ENCODE results near the gene SLC7A6. TPM values are rescaled to one million over a fixed set of nuclear protein-coding genes. Genes with fewer than 3 reads are reported as not detected.
A peak's percentile ranks its signal among the peaks of the same experiment; 100 is the strongest.

The SLC7A6 gene
- total RNA-seq, 2 donors from 2014 or later: 56.2 to 111 TPM

GRCh38 chr16:68230956-68231355 lies 33.4 kb upstream of the SLC7A6 start:
- no peak for DNase-seq (ENCODE audit: low spot score)
- no peaks in the 10 kb centered on the region for H3K27me3 Mint-ChIP-seq
- H3K36me3 Mint-ChIP-seq: no peaks in the 10 kb centered on the region
- no peak overlapping the region for H3K4me3 Mint-ChIP-seq
- peaks cover 23 to 27% of the 10 kb centered on the region in 2 donors for H3K4me1 Mint-ChIP-seq (ENCODE audit: low read depth in 2 of 2)
- H3K9me3 Mint-ChIP-seq: no peaks in the 10 kb centered on the region
- peak overlapping the region in 1 of 2 donors; percentile 8 for H3K27ac Mint-ChIP-seq
- ATAC-seq: no peak

- Mint-ChIP-seq H3K27ac (no peak overlapping the region), H3K27me3 (no peaks in the 10 kb centered on the region), H3K9me3 (no peaks in the 10 kb centered on the region), H3K36me3 (no peaks in the 10 kb centered on the region), H3K4me3 (no peak overlapping the region), H3K4me1 (ENCODE audit: low read depth in 2 of 2) (peaks cover 26 to 31% of the 10 kb centered on the region in 2 donors)
- DNase-seq (ENCODE audit: low spot score) (no peak), ATAC-seq (no peak)
These were observed 32.8 kb upstream of the SLC7A6 start for GRCh38 chr16:68231384-68232136.

GRCh38 chr16:68232335-68232734 lies 32.0 kb upstream of the SLC7A6 start:
- Mint-ChIP-seq H3K27ac (no peak overlapping the region), H3K4me1 (ENCODE audit: low read depth in 2 of 2) (peaks cover 28 to 31% of the 10 kb centered on the region in 2 donors), H3K9me3 (no peaks in the 10 kb centered on the region), H3K36me3 (no peaks in the 10 kb centered on the region), H3K4me3 (no peak overlapping the region), H3K27me3 (no peaks in the 10 kb centered on the region)
- no peak for DNase-seq (ENCODE audit: low spot score)
- ATAC-seq: no peak

DNA sequence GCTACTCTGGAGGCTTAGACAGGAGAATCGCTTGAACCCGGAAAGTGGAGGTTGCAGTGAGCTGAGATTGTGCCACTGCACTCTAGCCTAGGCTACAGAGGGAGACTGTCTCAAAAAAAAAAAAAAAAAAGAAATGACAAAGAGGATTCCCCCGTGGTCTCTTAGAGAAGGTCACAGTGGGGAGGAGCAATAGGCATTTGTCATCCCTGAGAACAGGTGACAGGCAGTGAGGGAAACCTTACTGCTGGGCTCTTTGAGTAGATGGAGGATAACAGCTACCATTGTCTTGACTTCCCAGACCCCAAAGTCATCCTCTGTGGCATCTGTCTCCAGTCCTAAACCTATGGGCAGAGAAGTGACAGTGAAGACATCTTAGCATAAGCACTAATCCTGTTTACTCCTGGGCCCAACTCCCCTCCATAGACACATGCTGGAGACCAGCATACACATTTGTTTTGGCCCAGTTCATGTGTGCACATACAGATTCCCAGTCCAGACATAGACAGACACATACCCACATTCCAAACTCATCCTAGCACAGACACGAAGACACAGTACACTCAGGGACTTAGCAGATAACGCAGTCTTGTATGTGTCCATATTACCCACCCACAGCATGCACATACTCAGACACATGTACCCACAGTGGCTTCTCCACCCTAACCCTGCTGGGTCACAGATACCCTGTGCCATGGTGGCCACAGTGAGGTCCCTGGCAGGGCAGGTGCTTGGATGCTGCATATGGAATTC lies 31.1 kb upstream of the SLC7A6 start:
- H3K27me3 Mint-ChIP-seq: no peaks in the 10 kb centered on the region
- H3K4me3 Mint-ChIP-seq: no peak overlapping the region
- DNase-seq (ENCODE audit: low spot score): no peak
- no peaks in the 10 kb centered on the region for H3K36me3 Mint-ChIP-seq
- H3K4me1 Mint-ChIP-seq (ENCODE audit: low read depth in 2 of 2): peaks cover 26 to 31% of the 10 kb centered on the region in 2 donors
- ATAC-seq: no peak
- H3K9me3 Mint-ChIP-seq: no peaks in the 10 kb centered on the region
- H3K27ac Mint-ChIP-seq: peak overlapping the region in 1 of 2 donors; percentile 2

DNA sequence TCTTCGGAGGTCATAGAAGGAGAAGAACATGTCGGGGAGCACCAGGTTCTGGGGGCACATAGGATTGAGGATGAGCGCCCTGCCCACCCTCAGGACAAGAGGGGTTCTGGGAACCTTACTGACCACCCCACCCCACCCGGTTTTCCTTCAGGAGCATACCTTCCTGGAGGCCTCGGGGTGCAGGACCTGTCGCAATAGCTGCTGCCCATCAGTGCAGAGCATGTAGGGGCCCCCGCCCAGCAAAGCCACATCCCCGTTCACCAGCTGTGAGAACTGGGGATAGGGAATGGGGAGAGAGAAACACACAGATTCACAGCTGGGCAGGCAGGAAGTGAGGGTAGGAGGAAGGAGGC lies 30.5 kb upstream of the SLC7A6 start:
- Mint-ChIP-seq H3K27ac (peak overlapping the region in 1 of 2 donors; percentile 2), H3K4me1 (ENCODE audit: low read depth in 2 of 2) (peaks cover 26 to 30% of the 10 kb centered on the region in 2 donors), H3K36me3 (no peaks in the 10 kb centered on the region), H3K9me3 (no peaks in the 10 kb centered on the region), H3K4me3 (no peak overlapping the region), H3K27me3 (no peaks in the 10 kb centered on the region)
- ATAC-seq: no peak
- no peak for DNase-seq (ENCODE audit: low spot score)

DNA sequence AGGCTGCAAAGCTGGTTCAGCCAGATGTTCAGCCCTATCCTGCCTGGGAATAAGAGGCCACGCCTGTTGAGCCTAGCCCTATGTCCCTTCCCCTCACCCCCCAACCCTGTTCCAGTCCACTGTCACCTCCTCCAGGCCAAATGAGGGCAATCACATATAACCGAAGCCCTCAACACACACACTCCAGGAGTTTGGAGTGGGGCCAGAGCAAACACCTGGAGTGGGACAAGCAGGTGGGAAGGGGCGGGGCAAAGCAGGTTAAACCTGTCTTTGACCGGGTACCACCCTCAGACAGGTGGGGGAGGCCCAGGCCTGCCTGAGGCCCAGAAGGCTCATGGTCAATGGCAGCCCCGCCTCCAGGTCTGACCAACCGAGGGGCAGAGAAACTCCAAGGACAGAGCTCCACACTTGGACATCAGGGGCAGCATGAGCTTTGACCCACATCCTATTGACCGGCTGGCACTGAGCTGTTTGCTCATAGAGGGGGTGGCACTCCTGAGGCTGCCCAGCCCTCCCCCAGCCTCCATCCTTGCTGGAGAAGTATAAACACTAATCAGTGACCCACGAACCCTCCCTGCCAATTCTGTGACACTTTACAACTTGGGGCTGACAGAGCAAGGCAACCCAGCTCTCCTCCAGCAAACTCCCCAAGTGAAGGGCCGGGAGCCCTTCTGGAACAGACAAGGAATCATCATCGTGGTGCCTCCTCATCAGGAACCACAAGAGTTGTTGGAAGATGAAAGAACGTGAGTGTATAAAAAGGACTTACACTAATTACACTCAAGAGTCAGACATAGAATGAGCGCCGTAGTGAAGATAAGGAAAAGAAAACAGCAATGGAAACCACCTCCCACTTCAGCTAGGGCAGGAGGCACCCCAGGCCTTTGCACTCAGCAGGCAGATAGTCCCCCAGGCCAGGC lies 29.9 kb upstream of the SLC7A6 start:
- no peaks in the 10 kb centered on the region for H3K36me3 Mint-ChIP-seq
- peaks cover 26% of the 10 kb centered on the region in 2 donors for H3K4me1 Mint-ChIP-seq (ENCODE audit: low read depth in 2 of 2)
- no peaks in the 10 kb centered on the region for H3K9me3 Mint-ChIP-seq
- DNase-seq (ENCODE audit: low spot score): no peak
- peak overlapping the region; percentile 31 for H3K4me3 Mint-ChIP-seq
- no peak for ATAC-seq
- no peaks in the 10 kb centered on the region for H3K27me3 Mint-ChIP-seq
- peak overlapping the region in 1 of 2 donors; percentile 34 for H3K27ac Mint-ChIP-seq

DNA sequence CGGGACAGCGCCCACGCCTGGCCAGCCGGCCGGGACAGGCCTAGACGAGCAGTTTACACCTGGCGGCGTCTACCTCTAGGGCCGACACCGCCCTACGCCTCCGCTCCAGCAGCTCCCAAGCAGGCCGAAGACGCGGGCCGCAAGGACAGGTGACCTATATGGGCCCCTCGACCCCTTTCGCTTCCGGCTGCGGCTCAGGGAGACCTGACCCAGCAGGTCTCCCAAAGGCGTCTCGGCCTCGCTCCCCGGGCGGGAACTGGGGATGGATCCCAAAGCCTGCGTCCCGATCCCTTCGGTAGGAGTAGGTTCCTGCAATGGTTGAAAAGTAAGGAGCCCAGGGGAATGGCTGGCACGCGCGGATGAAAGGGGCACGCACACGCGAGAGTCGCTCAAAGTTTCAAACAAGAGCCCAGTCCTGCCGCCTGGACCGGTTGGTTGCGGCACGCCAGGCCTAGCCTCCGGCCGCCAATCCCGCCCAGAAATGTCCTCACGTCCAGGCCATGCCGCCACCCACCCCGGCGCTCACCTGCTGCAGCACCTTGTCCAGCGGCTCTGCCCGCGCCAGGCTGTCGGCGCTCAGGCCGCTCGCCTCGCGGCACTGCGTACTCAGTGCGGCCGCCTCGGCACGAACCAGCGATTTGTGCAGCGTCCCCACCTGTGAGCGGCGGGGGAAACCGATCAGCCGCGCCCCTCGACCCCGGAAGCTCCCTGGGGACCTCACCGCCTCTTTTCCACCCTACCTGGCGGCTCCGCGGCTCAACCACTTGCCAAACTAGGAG lies 29.0 kb upstream of the SLC7A6 start:
- H3K9me3 Mint-ChIP-seq: no peaks in the 10 kb centered on the region
- H3K36me3 Mint-ChIP-seq: no peaks in the 10 kb centered on the region
- ATAC-seq: no peak
- H3K4me3 Mint-ChIP-seq: peak overlapping the region; percentile 31
- H3K27me3 Mint-ChIP-seq: no peaks in the 10 kb centered on the region
- peaks cover 26 to 27% of the 10 kb centered on the region in 2 donors for H3K4me1 Mint-ChIP-seq (ENCODE audit: low read depth in 2 of 2)
- no peak for DNase-seq (ENCODE audit: low spot score)
- peak overlapping the region in 1 of 2 donors; percentile 34 for H3K27ac Mint-ChIP-seq

- Mint-ChIP-seq H3K4me3 (peak within 1 kb of the TSS; percentile 90), H3K9me3 (no peaks in the 10 kb centered on the region), H3K27ac (peak within 1 kb of the TSS; percentile 63 to 84), H3K36me3 (no peaks in the 10 kb centered on the region), H3K4me1 (ENCODE audit: low read depth in 2 of 2) (peaks cover 26 to 27% of the 10 kb centered on the region in 2 donors), H3K27me3 (no peaks in the 10 kb centered on the region)
- ATAC-seq (no peak), DNase-seq (ENCODE audit: low spot score) (no peak)
These were observed 28.5 kb upstream of the SLC7A6 start, which contains the start of gene ESRP2 for GRCh38 chr16:68235887-68236136. Gene ESRP2, minus strand, starts transcription at chr16:68236127. Its CDS starts 82 bp downstream, at chr16:68236045.

GRCh38 chr16:68236137-68236825 lies 28.0 kb upstream of the SLC7A6 start:
- H3K27ac Mint-ChIP-seq: peak overlapping the region; percentile 63 to 84
- ATAC-seq (no peak), DNase-seq (ENCODE audit: low spot score) (no peak)
- no peaks in the 10 kb centered on the region for H3K9me3 Mint-ChIP-seq
- H3K36me3 Mint-ChIP-seq: no peaks in the 10 kb centered on the region
- no peaks in the 10 kb centered on the region for H3K27me3 Mint-ChIP-seq
- peak overlapping the region; percentile 90 for H3K4me3 Mint-ChIP-seq
- peaks cover 26 to 27% of the 10 kb centered on the region in 2 donors for H3K4me1 Mint-ChIP-seq (ENCODE audit: low read depth in 2 of 2)

- no peak for ATAC-seq
- Mint-ChIP-seq H3K27me3 (no peaks in the 10 kb centered on the region), H3K36me3 (no peaks in the 10 kb centered on the region), H3K4me3 (peak overlapping the region; percentile 90), H3K4me1 (ENCODE audit: low read depth in 2 of 2) (peaks cover 26 to 27% of the 10 kb centered on the region in 2 donors), H3K9me3 (no peaks in the 10 kb centered on the region), H3K27ac (peak overlapping the region; percentile 63 to 84)
- DNase-seq (ENCODE audit: low spot score): no peak
These were observed 27.5 kb upstream of the SLC7A6 start for GRCh38 chr16:68236826-68237242.

DNA sequence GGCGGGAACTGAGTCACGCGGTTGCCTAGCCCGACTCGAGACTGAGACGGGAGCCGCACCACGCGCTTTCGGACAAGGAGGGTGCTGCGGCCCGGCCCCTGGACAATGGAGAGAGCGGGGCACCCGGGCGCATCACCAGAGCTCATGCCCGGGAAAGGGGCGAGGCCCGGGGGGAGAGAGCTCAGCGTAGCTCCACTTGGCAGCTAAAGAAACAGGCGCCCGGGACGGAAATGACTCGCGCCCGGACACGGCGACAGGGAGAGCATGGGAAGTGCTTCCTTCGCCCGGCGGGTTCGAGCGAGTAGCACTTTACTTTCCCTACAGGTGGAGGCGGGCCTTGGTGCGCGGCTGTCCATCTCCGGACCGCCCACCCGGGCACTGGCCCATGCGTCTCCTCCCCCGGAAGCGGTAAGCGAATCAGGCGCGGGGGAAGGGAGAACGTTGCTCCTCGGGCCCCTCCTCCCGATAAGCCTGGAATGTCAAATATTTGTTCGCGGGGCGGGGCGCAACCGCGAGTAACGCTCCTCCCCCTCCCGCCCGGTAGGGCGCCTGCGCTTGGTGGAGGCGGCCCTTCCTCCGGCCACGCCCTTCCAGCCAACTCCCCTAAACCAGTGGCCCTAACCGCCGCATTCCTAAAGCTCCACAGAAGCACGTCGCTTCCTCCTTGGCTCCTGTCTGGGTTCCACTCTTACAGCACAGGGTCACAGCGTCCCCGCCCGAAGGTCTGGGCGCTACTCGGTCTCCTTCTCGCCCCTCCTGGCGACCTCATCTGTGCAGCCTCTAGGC lies 26.9 kb upstream of the SLC7A6 start:
- Mint-ChIP-seq H3K27ac (peak overlapping the region; percentile 63 to 84), H3K4me3 (peak overlapping the region; percentile 90), H3K36me3 (no peaks in the 10 kb centered on the region), H3K9me3 (no peaks in the 10 kb centered on the region), H3K27me3 (no peaks in the 10 kb centered on the region), H3K4me1 (ENCODE audit: low read depth in 2 of 2) (peaks cover 26 to 27% of the 10 kb centered on the region in 2 donors)
- DNase-seq (ENCODE audit: low spot score) (peak; percentile 97), ATAC-seq (peak; percentile 93 to 95)

- Mint-ChIP-seq H3K36me3 (no peaks in the 10 kb centered on the region), H3K27me3 (no peaks in the 10 kb centered on the region), H3K27ac (peak overlapping the region; percentile 63 to 84), H3K9me3 (no peaks in the 10 kb centered on the region), H3K4me1 (ENCODE audit: low read depth in 2 of 2) (peaks cover 26 to 27% of the 10 kb centered on the region in 2 donors), H3K4me3 (peak overlapping the region; percentile 90)
- ATAC-seq (peak in 1 of 2 donors; percentile 22), DNase-seq (ENCODE audit: low spot score) (no peak)
These were observed 26.3 kb upstream of the SLC7A6 start for GRCh38 chr16:68238029-68238345.

Data from natural killer cell treated with Interleukin-12 subunit alpha and Interleukin-12 subunit beta and Interleukin-15 and Interleukin-18, amount 100 ng/mL, for 72 hours (primary cell).